Neuronal stem cell (in vitro differentiated cells): ENCODE measurements around the gene C22orf39.

Experiments used
- DNase-seq: peaks from one replicate; pipeline ENCODE4 v3.0.0-alpha.2; 2013; ENCODE audit warnings: low spot score
- H2AFZ ChIP-seq: one replicate; pipeline ENCODE4 v1.6.1; 2013; ENCODE audit warnings: mild to moderate bottlenecking, low read length, inconsistent platforms
- H2AK5ac ChIP-seq: 2 replicates; pipeline ENCODE4 v1.6.1; 2013; ENCODE audit warnings: low read depth, mild to moderate bottlenecking, inconsistent platforms, low read length, moderate library complexity, mixed read lengths
- H2BK120ac ChIP-seq: 2 replicates; pipeline ENCODE4 v1.6.1; 2013; ENCODE audit warnings: low read depth, mild to moderate bottlenecking, inconsistent platforms, low read length, moderate library complexity, mixed read lengths
- H2BK12ac ChIP-seq: one replicate; pipeline ENCODE4 v1.6.1; 2013; ENCODE audit warnings: low read length, inconsistent platforms
- H2BK15ac ChIP-seq: 2 replicates; pipeline ENCODE4 v1.6.1; 2013; ENCODE audit warnings: mild to moderate bottlenecking, low read length, inconsistent platforms, mixed read lengths
- H2BK5ac ChIP-seq: one replicate; pipeline ENCODE4 v1.6.1; 2013; ENCODE audit warnings: inconsistent platforms, mild to moderate bottlenecking, low read length, moderate library complexity
- H3K14ac ChIP-seq: one replicate; pipeline ENCODE4 v1.6.1; 2013; ENCODE audit warnings: low read length, inconsistent platforms
- H3K18ac ChIP-seq: 2 replicates; pipeline ENCODE4 v1.6.1; 2013; ENCODE audit warnings: low read length, inconsistent platforms
- H3K23ac ChIP-seq: 2 replicates; pipeline ENCODE4 v1.6.1; 2013; ENCODE audit warnings: low read depth, mild to moderate bottlenecking, mixed read lengths, low read length, inconsistent platforms; ENCODE audit not compliant: poor library complexity
- H3K27ac ChIP-seq: replicated peaks from 3 replicates; pipeline ENCODE4 v1.5.1; 2013; ENCODE audit warnings: low read length, inconsistent platforms
- H3K27me3 ChIP-seq, 3 experiments: 2 replicates each; pipeline ENCODE4 v1.6.1; 2013; ENCODE audit warnings: low read length in 3 of 3, mild to moderate bottlenecking in 2 of 3, inconsistent platforms in 1 of 3, low read depth in 1 of 3, mixed read lengths in 1 of 3, moderate library complexity in 1 of 3; ENCODE audit not compliant: control insufficient read depth in 3 of 3, insufficient read depth in 3 of 3
- H3K36me3 ChIP-seq, 2 donors: replicated peaks in 1 of 2; 2 replicates each; pipeline ENCODE4 v1.6.1; 2013; ENCODE audit warnings: low read length in 2 of 2; ENCODE audit not compliant: control insufficient read depth in 2 of 2, insufficient read depth in 2 of 2
- H3K4ac ChIP-seq: 2 replicates; pipeline ENCODE4 v1.6.1; 2013; ENCODE audit warnings: inconsistent platforms, mild to moderate bottlenecking, low read length, moderate library complexity
- H3K4me1 ChIP-seq, 2 donors: 1 replicate in 1 of 2; 2 replicates in 1 of 2; pipeline ENCODE4 v1.6.1; 2013; ENCODE audit warnings: low read length in 2 of 2, low read depth in 1 of 2; ENCODE audit not compliant: control insufficient read depth in 2 of 2, insufficient read depth in 1 of 2
- H3K4me2 ChIP-seq: one replicate; pipeline ENCODE4 v1.6.1; 2013; ENCODE audit warnings: mild to moderate bottlenecking, low read length, inconsistent platforms; ENCODE audit not compliant: insufficient read depth, poor library complexity, severe bottlenecking
- H3K4me3 ChIP-seq, 2 donors: 2 replicates each; pipeline ENCODE4 v1.5.1; 2013; ENCODE audit warnings: low read length in 2 of 2, mild to moderate bottlenecking in 2 of 2, inconsistent platforms in 1 of 2, moderate library complexity in 1 of 2
- H3K79me1 ChIP-seq: one replicate; pipeline ENCODE4 v1.6.1; 2013; ENCODE audit warnings: low read depth, mild to moderate bottlenecking, inconsistent platforms, low read length, moderate library complexity
- H3K9ac ChIP-seq: one replicate; pipeline ENCODE4 v1.6.1; 2013; ENCODE audit warnings: mild to moderate bottlenecking, low read depth, low read length, inconsistent platforms; ENCODE audit not compliant: poor library complexity
- H3K9me3 ChIP-seq, 2 donors: replicated peaks in 1 of 2; 2 replicates each; pipeline versions ENCODE3 to v1.6.1; 2013; ENCODE audit warnings: low read length in 2 of 2, mild to moderate bottlenecking in 2 of 2, inconsistent platforms in 1 of 2, low read depth in 1 of 2, mixed read lengths in 1 of 2, moderate library complexity in 1 of 2; ENCODE audit not compliant: control insufficient read depth in 2 of 2, insufficient read depth in 1 of 2
- H4K8ac ChIP-seq: one replicate; pipeline ENCODE4 v1.6.1; 2013; ENCODE audit warnings: low read depth, mild to moderate bottlenecking, inconsistent platforms, low read length, moderate library complexity
- H4K91ac ChIP-seq: one replicate; pipeline ENCODE4 v1.6.1; 2013; ENCODE audit warnings: low read length, low read depth, mild to moderate bottlenecking, inconsistent platforms; ENCODE audit not compliant: poor library complexity
- WGBS, 2 donors: extraction: QIAGEN DNeasy Blood & Tissue Kit; methylation state at CpG; one replicate each; pipeline ENCODE4 v1.1.7; 2013; ENCODE audit warnings: missing lambda C conversion rate in 2 of 2, mixed read lengths in 1 of 2; ENCODE audit not compliant: insufficient read length in 2 of 2, insufficient replicate concordance in 1 of 2; ENCODE audit errors: extremely low coverage in 2 of 2; 5-methylcytosine and 5-hydroxymethylcytosine counted together

The C22orf39 gene

DNA sequence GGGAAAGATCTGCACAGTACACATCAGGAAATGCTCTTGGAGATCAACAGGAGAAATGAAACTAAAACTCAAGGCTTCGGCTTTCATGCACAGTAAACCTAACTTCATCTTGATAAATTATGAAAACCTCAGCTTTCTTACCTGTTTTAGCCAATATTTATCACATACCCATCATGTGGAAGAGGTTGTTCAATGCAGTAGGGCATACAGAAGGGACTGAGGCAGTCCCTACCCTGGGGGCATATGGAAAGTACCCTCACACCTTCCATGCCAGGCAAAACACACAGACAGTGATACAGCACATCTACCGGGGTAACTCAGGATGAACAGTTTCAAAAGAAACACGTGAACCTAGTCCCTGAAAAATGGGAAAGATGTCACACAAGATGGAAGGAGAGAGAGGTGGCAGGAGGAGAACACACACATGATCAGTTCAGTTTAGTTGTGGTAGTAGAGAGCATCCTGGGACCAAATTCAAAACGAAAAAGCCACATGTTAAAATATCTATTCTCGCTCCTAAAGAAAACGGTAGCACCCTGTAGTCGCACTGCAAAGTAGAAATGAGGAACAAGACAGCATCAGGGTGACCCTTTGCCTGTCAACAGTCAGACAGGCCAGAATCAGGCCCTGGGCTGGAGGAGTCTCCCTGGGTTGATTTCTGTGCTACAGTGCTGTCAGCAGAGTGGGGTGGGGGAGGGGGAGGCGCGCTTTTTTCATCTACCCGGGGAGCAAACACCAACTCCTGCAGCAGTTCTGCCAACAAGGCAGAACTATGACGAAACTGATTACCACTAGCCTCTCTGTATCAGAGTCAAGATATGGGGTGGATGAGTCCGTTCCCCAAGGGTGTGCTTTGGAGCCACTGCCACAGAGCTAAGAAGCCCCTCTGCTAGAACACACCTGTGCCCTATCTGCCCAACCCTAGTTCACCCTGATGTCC, 17.3 kb downstream of the C22orf39 start:
- Histone ChIP-seq H3K36me3 (peaks cover 10 to 34% of the 10 kb centered on the region in 2 donors), H3K9ac (no peak overlapping the region), H3K27me3 (no peaks in the 10 kb centered on the region), H2BK15ac (no peak overlapping the region), H3K23ac (no peak overlapping the region), H3K4me2 (peak overlapping the region; percentile 66), H3K79me1 (peaks cover 4% of the 10 kb centered on the region), H4K8ac (no peak overlapping the region), H3K9me3 (no peaks in the 10 kb centered on the region), H2BK120ac (no peak overlapping the region), H3K4me3 (peak overlapping the region; percentile 94 to 95), H2BK5ac (no peak overlapping the region), H3K4ac (no peak overlapping the region), H4K91ac (no peak overlapping the region), H3K27ac (no peak overlapping the region), H2AFZ (peak overlapping the region; percentile 78), H3K14ac (no peak overlapping the region), H2AK5ac (no peak overlapping the region), H3K18ac (no peak overlapping the region), H3K4me1 (peaks cover 5 to 18% of the 10 kb centered on the region in 2 donors), H2BK12ac (no peak overlapping the region)
- DNase-seq = no peak
- no CpG with 5 or more reads among the region's 12 CpGs for WGBS, 2 donors

DNA sequence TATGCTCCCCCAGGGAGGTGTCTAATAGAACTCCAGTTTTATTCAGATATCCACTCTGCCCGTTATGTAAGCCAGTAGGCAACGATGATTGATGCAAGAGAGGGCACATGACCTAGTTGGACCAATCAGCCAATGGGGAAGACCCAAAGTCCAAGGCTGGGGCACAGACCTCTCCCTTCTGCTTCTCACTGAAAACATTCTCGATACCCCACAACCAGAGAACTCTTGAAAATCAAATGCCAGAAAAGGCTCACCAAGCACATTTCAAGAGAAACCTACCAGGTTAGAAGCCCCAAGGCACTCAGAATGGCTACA, 23.4 kb downstream of the C22orf39 start:
- H3K36me3 ChIP-seq = peaks cover 7 to 29% of the 10 kb centered on the region in 2 donors
- peaks cover 0 to 8% of the 10 kb centered on the region in 2 donors for H3K4me1 ChIP-seq
- no peak overlapping the region for H3K9ac ChIP-seq
- no peak overlapping the region for H4K91ac ChIP-seq
- no peak overlapping the region for H2BK5ac ChIP-seq
- no peak overlapping the region for H3K18ac ChIP-seq
- no peak overlapping the region for H3K23ac ChIP-seq
- no peak overlapping the region for H3K4me2 ChIP-seq
- no peak overlapping the region for H2BK15ac ChIP-seq
- H2BK120ac ChIP-seq = no peak overlapping the region
- H2AFZ ChIP-seq = no peak overlapping the region
- peaks cover 21% of the 10 kb centered on the region for H3K79me1 ChIP-seq
- H3K14ac ChIP-seq = no peak overlapping the region
- H2AK5ac ChIP-seq = no peak overlapping the region
- H2BK12ac ChIP-seq = no peak overlapping the region
- no peak overlapping the region for H4K8ac ChIP-seq
- no peak for DNase-seq
- no peak overlapping the region for H3K27ac ChIP-seq
- H3K4me3 ChIP-seq = no peak overlapping the region
- no peaks in the 10 kb centered on the region for H3K9me3 ChIP-seq
- no peak overlapping the region for H3K4ac ChIP-seq
- no peaks in the 10 kb centered on the region for H3K27me3 ChIP-seq
- WGBS, 2 donors = no CpG with 5 or more reads among the region's 3 CpGs

DNA sequence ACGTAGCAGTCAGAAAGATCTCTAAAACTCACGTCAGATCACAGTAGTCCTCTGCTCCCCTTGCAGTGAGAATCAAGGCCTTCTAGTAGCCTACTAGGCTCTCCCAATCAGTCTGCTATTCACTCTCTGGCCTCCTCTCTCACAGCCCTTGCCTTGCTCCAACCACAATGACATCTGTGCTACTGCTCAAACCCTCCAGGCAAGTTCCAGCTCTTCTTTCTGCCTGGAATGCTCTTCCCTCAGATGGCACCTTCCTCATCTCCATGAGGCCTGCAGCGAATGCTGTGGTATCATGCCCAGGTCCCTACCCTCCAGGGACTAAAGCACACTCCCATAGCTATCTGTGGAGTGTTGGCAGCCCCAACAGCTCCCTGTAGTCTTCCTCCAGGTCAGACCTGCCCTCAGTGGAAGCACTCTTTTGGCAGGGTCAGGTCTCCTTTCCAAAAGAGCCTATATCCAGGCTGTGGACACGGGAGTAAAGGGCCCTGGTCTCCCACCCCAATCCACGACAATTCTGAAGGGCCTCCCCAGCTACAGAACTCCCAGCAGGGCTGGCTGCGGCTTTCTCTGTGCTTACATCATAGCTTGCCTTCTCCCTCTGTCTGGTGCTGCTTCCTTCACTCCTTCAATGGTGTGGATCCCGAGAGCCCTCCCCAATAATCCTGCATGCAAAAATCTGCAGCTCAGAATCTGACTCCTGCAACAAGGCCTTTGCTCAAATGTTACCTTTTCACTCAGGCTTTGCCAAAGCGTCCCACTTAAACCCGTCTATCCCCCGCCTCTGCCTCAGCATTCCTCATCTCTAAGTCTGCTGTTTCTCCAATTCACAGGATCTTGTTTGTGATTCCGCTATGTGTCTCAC, 24.8 kb downstream of the C22orf39 start:
- Histone ChIP-seq H3K27me3 (no peaks in the 10 kb centered on the region), H3K14ac (no peak overlapping the region), H2BK5ac (peak overlapping the region; percentile 57), H2BK15ac (no peak overlapping the region), H2BK12ac (no peak overlapping the region), H3K23ac (no peak overlapping the region), H2BK120ac (no peak overlapping the region), H3K79me1 (peaks cover 24% of the 10 kb centered on the region), H3K9ac (peak overlapping the region; percentile 9), H4K91ac (no peak overlapping the region), H3K4me1 (peaks cover 0 to 10% of the 10 kb centered on the region in 2 donors), H3K36me3 (peaks cover 7 to 22% of the 10 kb centered on the region in 2 donors), H3K4me3 (peak overlapping the region in 1 of 2 donors; percentile 49), H2AK5ac (no peak overlapping the region), H3K27ac (no peak overlapping the region), H2AFZ (no peak overlapping the region), H4K8ac (no peak overlapping the region), H3K4me2 (no peak overlapping the region), H3K4ac (no peak overlapping the region), H3K18ac (no peak overlapping the region), H3K9me3 (peaks cover 0 to 3% of the 10 kb centered on the region in 2 donors)
- WGBS, 2 donors = no CpG with 5 or more reads among the region's 11 CpGs
- no peak for DNase-seq

DNA sequence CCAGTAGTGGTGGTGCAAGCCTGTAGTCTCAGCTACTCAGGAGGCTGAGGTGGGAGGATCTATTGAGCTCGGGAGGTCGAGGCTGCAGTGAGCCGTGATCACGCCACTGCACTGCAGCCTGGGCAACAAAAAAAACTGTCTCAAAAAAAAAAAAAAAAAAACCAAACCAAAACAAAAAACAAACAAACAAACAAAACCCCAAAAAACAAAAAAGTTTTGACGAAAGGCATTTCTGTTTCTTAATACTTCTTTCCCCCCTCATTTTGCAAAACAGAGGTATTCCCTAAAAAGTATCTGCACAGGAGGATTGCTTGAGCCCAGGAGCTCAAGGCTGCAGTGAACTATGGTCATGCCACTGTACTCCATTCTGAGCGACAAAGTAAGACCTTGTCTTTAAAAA, 27.2 kb downstream of the C22orf39 start:
- H2AFZ ChIP-seq = no peak overlapping the region
- no peak overlapping the region for H2BK15ac ChIP-seq
- H3K14ac ChIP-seq = no peak overlapping the region
- H3K4me2 ChIP-seq = no peak overlapping the region
- H3K4me3 ChIP-seq = no peak overlapping the region
- H3K79me1 ChIP-seq = peaks cover 25% of the 10 kb centered on the region
- H2BK120ac ChIP-seq = no peak overlapping the region
- H3K9ac ChIP-seq = no peak overlapping the region
- peaks cover 5 to 23% of the 10 kb centered on the region in 2 donors for H3K36me3 ChIP-seq
- peaks cover 0 to 10% of the 10 kb centered on the region in 2 donors for H3K4me1 ChIP-seq
- no peak overlapping the region for H2BK5ac ChIP-seq
- H3K23ac ChIP-seq = no peak overlapping the region
- peaks cover 0 to 11% of the 10 kb centered on the region in 2 donors for H3K9me3 ChIP-seq
- H2BK12ac ChIP-seq = no peak overlapping the region
- no peak overlapping the region for H3K18ac ChIP-seq
- 100% methylated on average over 1 of the region's 6 CpGs; no CpG with 5 or more reads in 1 of the 2 donors for WGBS, 2 donors
- H4K91ac ChIP-seq = no peak overlapping the region
- H4K8ac ChIP-seq = no peak overlapping the region
- no peak overlapping the region for H2AK5ac ChIP-seq
- H3K27me3 ChIP-seq = no peaks in the 10 kb centered on the region
- no peak overlapping the region for H3K4ac ChIP-seq
- no peak for DNase-seq
- H3K27ac ChIP-seq = no peak overlapping the region
